Femur (tissue), 1 donor: ENCODE results near the gene CAPZB.
A peak's percentile ranks its signal among the peaks of the same experiment; 100 is the strongest.

Experiments
- DNase-seq: peaks from one replicate; pipeline ENCODE4 v3.0.0-alpha.2; 2017

The CAPZB gene

DNA sequence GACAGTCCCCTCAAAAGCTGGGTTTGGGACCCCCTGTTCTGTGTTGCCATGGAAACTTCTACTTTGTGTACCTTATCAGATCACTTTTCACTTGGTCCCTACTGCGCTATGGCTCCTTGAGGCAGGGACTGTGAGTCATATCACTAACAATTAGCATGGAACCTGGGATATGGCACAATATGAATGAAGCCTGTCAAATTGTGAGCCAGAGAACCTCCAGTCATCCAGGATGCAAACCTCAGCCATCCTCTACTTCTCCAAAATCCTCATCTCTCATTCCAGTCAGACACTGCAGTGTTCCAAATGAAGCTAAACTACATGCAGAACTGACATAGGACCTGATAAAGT lies 11.2 kb upstream of the CAPZB start:
- no peak for DNase-seq

GRCh38 chr1:19495799-19496526 lies 10.6 kb upstream of the CAPZB start:
- peak; percentile 62 for DNase-seq

DNA sequence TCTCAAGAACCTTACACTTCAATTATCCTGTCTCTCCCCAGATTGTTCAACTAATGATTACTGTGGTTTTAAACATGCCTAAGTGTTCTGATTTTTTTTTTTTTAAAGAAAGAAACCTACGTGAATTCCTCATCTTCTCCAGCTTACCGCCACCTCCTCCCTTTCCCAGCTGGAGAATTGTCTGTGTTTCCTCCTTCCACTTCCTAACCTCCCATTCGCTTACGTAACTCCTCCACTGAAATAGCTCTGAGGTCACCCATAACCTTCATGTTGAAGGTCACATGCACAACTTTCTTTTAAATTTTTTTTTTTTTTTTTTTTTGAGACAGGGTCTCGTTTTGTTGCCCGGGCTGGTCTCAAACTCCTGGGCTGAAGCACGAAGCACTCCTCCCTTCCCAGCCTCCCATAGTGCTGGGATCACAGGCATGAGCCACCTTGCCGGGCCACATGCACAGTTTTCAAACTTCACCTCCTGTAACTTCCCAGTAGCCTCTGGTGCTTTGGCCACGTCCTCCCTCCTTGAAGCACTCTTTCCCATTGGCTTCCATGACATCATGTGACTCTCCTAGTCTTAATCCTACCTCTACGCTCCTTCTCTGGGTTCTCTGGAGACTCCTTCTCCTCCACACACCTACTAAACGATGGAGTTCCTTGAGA lies 9.8 kb upstream of the CAPZB start:
- no peak for DNase-seq

DNA sequence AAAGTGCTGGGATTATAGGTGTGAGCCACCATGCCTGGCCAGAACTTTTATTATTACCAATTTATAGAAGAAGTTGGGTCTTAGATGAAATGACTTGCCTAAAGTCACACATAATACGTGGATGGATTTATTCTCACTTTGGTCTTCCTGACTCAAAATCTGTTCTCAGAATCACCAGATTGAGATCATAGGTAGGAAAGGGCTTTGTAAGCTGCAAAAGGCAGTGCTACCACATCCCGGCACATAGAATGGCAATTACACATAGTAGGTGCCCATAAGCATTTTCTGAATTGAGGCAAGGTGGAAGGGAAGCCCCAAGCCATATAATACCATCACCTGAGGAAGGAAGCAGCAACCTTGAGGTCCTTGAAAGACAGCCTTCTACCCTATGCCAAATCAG lies 8.2 kb upstream of the CAPZB start:
- DNase-seq, result no peak

- DNase-seq, result no peak
These were observed 4.7 kb upstream of the CAPZB start for GRCh38 chr1:19489996-19490395.

DNA sequence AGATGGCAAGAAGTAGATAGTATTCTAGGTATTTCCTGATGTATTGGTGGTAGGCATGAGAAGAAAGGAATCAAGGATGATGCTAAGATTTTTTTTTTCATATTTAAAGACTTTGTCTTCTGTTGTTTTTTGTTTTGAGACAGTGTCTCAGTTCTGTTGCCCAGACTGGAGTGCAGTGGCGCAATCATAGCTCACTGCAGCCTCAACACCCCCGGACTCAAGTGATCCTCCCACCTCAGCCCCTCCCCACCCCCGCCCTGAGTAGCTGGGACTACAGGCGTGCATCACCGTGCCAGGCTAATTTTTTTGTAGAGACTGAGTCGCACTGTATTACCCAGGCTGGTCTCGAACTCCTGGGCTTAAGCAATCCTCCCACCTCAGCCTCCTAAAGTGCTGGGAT lies 2.8 kb upstream of the CAPZB start:
- no peak for DNase-seq

GRCh38 chr1:19484798-19485361 lies 459 bp downstream of the CAPZB start:
- peak; percentile 65 for DNase-seq

GRCh38 chr1:19484338-19484797 lies 971 bp downstream of the CAPZB start:
- DNase-seq, result no peak

DNA sequence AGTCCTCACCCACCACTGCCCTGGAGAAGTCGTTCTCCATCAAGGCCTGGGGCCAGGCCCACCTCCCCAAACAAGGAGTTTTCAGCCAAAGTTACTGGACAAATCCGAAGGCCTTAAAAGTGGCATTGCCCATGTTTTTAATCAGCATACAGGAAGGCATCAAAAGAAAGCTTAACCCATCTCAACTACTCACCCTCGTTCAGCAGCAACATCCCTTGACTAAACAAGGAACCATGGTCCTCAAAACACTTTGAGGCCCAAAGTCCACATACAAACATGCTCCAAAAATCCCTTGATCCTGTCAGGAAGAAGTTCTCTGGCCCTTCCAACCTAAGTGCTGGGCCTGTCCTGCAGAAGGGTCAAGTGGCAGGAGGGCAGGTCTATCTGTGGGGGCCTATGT lies 1.6 kb downstream of the CAPZB start:
- DNase-seq, result no peak

DNA sequence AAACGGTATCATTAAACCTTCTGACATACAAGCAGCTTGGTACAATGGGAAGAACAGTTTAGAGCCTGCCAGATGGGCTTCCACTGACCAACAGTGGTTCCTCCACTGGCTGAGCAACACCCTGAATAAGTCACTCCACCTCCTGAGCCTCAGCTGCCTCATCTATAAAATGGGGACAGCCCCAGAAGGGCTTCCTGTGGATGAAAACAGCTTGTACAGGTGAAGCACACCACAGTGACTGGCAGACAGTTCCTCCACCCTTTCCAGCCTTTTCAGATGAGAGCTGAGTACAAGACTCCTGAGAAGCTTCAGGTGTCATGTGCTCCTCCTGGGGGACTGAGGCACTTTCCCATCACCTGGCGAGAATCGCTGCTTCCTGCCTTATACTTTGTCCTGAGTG lies 2.1 kb downstream of the CAPZB start:
- no peak for DNase-seq

DNA sequence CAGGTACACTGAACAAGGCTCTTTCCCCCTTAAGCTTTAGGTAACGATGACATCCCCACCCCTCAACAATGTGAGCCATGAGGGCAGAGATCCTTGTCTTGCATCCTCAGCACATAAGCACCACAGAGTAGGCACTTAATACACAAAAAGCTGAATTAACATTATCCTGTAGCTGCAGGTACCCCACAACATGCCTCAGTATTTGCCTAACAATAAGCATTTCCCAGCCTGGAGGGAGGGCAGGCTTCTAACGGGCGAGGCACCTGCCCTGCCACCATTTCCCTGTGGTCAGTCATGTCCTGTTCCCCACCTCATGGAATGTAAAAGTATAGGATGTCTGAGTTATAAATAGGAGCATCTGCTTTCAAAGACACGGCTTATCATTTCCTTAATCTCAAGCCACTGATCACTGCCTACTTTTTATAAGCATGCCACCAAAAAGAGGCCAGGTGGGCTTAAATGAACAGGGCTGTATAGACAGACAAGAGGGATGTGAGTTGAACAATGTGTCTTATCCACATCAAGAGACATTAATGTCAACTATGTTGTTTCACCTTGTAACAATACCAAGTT lies 3.4 kb downstream of the CAPZB start:
- DNase-seq, result no peak

DNA sequence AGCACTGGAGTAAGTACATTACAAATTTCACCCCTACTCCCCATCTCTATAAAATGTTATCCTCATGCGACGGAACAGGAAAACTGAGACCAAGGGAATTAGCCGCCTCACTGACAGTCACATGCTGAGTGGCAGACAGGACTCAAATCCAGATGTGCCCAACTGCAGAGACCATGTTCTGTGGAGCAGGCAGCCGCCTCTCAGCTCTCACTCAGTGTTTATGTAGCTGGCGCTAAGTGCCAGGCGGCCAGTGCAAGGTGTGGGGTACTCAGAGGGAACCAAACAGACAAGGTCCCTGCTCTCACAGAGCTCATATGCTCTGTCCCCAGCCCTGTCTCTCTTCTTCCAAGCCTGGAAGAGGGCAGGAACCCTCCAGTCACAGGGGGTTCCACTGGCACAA lies 5.1 kb downstream of the CAPZB start:
- DNase-seq, result no peak

- DNase-seq, result no peak
These were observed 5.8 kb downstream of the CAPZB start for GRCh38 chr1:19479351-19480120.

GRCh38 chr1:19478322-19478721 lies 7.0 kb downstream of the CAPZB start:
- DNase-seq, result no peak

GRCh38 chr1:19477284-19478249 lies 7.8 kb downstream of the CAPZB start:
- DNase-seq, result no peak

GRCh38 chr1:19476450-19477190 lies 8.7 kb downstream of the CAPZB start:
- DNase-seq, result no peak

DNA sequence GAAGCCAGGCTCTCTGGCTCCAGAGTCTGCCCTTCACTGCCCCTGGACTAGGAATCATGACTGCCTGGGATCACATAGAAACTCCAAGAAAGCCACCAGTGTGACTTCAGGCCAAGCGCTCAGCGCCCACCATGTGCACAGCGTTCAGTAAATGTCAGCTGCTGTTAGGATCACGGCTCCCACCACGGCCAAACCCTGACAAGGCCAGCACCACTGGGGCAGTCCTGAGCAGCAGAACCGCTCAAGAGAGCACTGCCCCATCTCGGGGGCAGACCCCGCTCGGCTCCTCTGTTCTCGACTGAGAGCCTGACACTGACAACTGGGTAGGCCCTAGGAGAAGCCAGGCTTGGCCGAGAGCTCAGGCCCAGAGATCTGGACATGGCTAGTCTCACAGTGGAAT lies 10.0 kb downstream of the CAPZB start:
- no peak for DNase-seq

DNA sequence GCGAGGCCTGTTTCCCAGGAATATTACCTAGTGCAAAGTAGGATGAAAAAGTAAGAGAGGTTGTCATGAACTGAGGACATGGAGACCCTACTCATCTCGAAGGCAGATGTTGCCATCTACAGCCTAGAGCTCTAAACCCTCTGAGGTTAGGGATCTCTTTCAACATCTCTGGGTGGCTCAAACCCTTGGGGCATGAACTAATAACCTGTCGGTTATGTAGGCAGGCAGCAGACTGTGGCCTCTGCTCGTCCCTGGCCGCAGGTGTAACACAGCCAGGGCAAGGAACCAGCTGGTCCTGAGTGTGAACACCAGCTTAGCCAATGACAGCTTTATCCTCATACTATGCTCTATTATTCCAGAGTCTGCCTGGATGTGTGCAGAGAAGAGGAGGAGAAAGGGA lies 13.2 kb downstream of the CAPZB start:
- no peak for DNase-seq

DNA sequence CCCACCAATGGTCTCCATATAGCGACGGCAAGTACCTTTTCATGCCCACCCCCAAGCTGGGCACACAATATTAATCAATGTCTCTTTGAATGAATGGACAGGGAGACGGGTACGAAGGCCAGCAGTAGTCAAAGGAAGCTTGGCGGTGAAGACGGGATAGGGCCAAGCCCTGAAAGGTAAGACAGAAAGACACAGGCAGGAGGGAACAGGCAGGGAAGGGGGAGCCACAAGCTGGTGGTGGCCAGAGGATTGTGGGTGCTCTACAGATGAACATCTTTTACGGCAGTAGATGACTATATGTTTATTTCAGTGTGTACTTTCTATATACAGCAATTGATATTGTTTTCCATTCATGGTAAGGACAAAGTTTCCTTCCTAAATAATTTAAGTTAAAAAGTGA lies 16.3 kb downstream of the CAPZB start:
- peak; percentile 7 for DNase-seq

DNA sequence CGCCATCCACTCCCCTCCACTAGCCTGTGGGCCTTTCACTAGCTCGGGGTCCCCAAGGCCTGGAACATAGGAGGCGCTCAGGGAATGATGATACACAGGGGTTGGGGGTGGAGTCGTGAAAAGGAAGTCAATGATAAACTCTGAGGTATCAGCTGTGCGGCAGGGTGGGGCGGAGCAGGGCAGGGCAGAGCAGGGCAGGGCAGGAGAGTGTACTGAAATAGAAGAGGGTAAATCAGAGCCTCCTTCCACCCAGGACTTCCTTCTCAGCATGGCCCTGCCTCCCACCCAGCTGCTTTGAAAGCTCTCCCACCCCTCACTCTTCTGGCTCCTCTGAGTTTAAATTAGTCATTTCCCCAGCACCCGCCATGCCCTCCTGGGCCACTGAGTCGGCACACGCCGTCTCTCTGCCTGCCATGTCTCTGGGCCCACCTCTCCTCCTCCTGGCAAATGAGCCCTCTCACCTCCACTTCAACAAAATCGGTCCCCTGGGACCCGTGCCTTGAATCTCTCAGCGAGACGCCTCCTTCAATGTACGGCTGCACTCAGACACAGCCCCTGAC lies 16.9 kb downstream of the CAPZB start:
- DNase-seq, result peak; percentile 44
